GM23248 (cell line): ENCODE data around the gene ATAD5. TPM values are rescaled to one million over a fixed set of nuclear protein-coding genes. Genes with fewer than 3 reads are reported as not detected.

Experiments used
- DNase-seq: peaks from one replicate; pipeline ENCODE4 v3.0.0-alpha.2; 2015
- H2AFZ ChIP-seq: fragments of 200-600 bp; sonication (generic); 2 replicates; pipeline ENCODE4 v1.6.1; 2016; ENCODE audit warnings: antibody characterized with exemption
- H3F3A ChIP-seq: fragments of 200-600 bp; sonication (generic); 2 replicates; pipeline ENCODE4 v1.6.1; 2016; ENCODE audit warnings: mild to moderate bottlenecking, antibody characterized with exemption, mixed run types; ENCODE audit not compliant: insufficient read depth
- H3K27ac ChIP-seq: fragments of 200-600 bp; sonication (generic); 2 replicates; pipeline ENCODE4 v1.5.1; 2016; ENCODE audit warnings: mild to moderate bottlenecking
- H3K27me3 ChIP-seq: fragments of 200-600 bp; sonication (generic); replicated peaks from 2 replicates; pipeline ENCODE4 v1.6.1; 2016; ENCODE audit warnings: mild to moderate bottlenecking; ENCODE audit not compliant: insufficient read depth
- H3K36me3 ChIP-seq: fragments of 200-600 bp; sonication (generic); 2 replicates; pipeline ENCODE4 v1.6.1; 2016; ENCODE audit warnings: low read depth, mild to moderate bottlenecking
- H3K4me1 ChIP-seq: fragments of 200-600 bp; sonication (generic); 2 replicates; pipeline ENCODE4 v1.6.1; 2016; ENCODE audit warnings: mild to moderate bottlenecking; ENCODE audit not compliant: insufficient read depth
- H3K4me2 ChIP-seq: fragments of 200-600 bp; sonication (generic); one replicate; pipeline ENCODE4 v1.6.1; 2016; ENCODE audit warnings: mild to moderate bottlenecking; ENCODE audit not compliant: unreplicated experiment
- H3K4me3 ChIP-seq: fragments of 200-600 bp; sonication (generic); 2 replicates; pipeline ENCODE4 v1.5.1; 2016; ENCODE audit warnings: mild to moderate bottlenecking
- H3K79me2 ChIP-seq: fragments of 200-600 bp; sonication (generic); 2 replicates; pipeline ENCODE4 v1.6.1; 2016; ENCODE audit warnings: mild to moderate bottlenecking; ENCODE audit not compliant: insufficient read depth
- H3K9ac ChIP-seq: fragments of 200-600 bp; sonication (generic); 2 replicates; pipeline ENCODE4 v1.6.1; 2016; ENCODE audit warnings: mild to moderate bottlenecking
- H3K9me2 ChIP-seq: fragments of 200-600 bp; sonication (generic); 2 replicates; pipeline ENCODE4 v1.6.1; 2016; ENCODE audit warnings: mixed run types, mild to moderate bottlenecking, moderate library complexity; ENCODE audit not compliant: insufficient read depth
- H3K9me3 ChIP-seq: fragments of 200-600 bp; sonication (generic); one replicate; pipeline ENCODE4 v1.6.1; 2017; ENCODE audit warnings: low read depth
- H4K20me1 ChIP-seq: fragments of 200-600 bp; sonication (generic); 2 replicates; pipeline ENCODE4 v1.6.0; 2016; ENCODE audit not compliant: insufficient read depth
- EZH2 ChIP-seq: fragments of 200-600 bp; sonication (generic); IDR thresholded peaks from 2 replicates; pipeline ENCODE4 v1.6.1; 2018; ENCODE audit warnings: antibody characterized with exemption, mild to moderate bottlenecking; ENCODE audit not compliant: insufficient read depth, poor library complexity, severe bottlenecking
- EZH2phosphoT487 ChIP-seq: fragments of 200-600 bp; sonication (generic); IDR thresholded peaks from 2 replicates; pipeline ENCODE4 v1.6.1; 2018; ENCODE audit warnings: antibody characterized with exemption, moderate library complexity, mild to moderate bottlenecking, low read depth; ENCODE audit not compliant: insufficient read depth
- WGBS, 2 experiments: methylation state at CpG; one replicate each; pipeline ENCODE4 v1.1.6; 2015 to 2017; ENCODE audit warnings: low lambda C conversion rate in 2 of 2, low coverage in 1 of 2; ENCODE audit errors: missing lambda C conversion rate in 2 of 2; 5-methylcytosine and 5-hydroxymethylcytosine counted together
- in situ Hi-C: fragments of 300-500 bp; cut with MboI; formaldehyde crosslinking; loops from 2 replicates; pipeline ENCODE4 v1.15.0; 2020
- polyA plus RNA-seq: library from polyadenylated mRNA; unstranded; fragments of >200 nt; fragmentation: Nextera tagmentation; extraction: Ambion mirVana; gene quantifications from 2 replicates; pipeline ENCODE4 v1.2.1, GENCODE V29; 2016
- total RNA-seq: library from RNA; depleted of rRNA; stranded (reverse); fragments of >200 nt; shearing (Covaris generic); gene quantifications from 2 replicates; pipeline ENCODE4 v1.2.3, GENCODE V29; 2014

The ATAD5 gene
- total and polyA plus RNA-seq, 2 experiments from 2014 or later, result 1.1 to 1.8 TPM

- Histone ChIP-seq H3K4me1 (peaks cover 3% of the 10 kb centered on the region; the same call in 1 of the 2 replicates), H3K9me2 (no peaks in the 10 kb centered on the region), H4K20me1 (no peaks in the 10 kb centered on the region), H3K9me3 (no peaks in the 10 kb centered on the region), H2AFZ (no peak overlapping the region), H3K36me3 (no peaks in the 10 kb centered on the region), H3K9ac (no peak overlapping the region), H3F3A (no peaks in the 10 kb centered on the region), H3K27me3 (no peaks in the 10 kb centered on the region), H3K4me2 (no peak overlapping the region), H3K27ac (no peak overlapping the region), H3K4me3 (no peak overlapping the region), H3K79me2 (no peaks in the 10 kb centered on the region)
- in situ Hi-C loops, result no loop called here
- DNase-seq, result no peak
- 67% methylated on average over 5 of the region's 5 CpGs for WGBS, 2 experiments
- TF ChIP-seq EZH2, result no peak
- TF ChIP-seq EZH2phosphoT487, result no peak
These were observed 84.3 kb downstream of the ATAD5 start for GRCh38 chr17:30915833-30916611.

GRCh38 chr17:30917050-30917449 lies 85.3 kb downstream of the ATAD5 start:
- Histone ChIP-seq H3K79me2 (no peaks in the 10 kb centered on the region), H4K20me1 (no peaks in the 10 kb centered on the region), H3K4me2 (no peak overlapping the region), H3K4me1 (peaks cover 3% of the 10 kb centered on the region; the same call in 1 of the 2 replicates), H3K9me3 (no peaks in the 10 kb centered on the region), H3K9me2 (no peaks in the 10 kb centered on the region), H3F3A (no peaks in the 10 kb centered on the region), H3K9ac (no peak overlapping the region), H3K27me3 (peaks cover 6% of the 10 kb centered on the region), H3K27ac (no peak overlapping the region), H3K4me3 (no peak overlapping the region), H2AFZ (no peak overlapping the region), H3K36me3 (no peaks in the 10 kb centered on the region)
- in situ Hi-C loops, result no loop called here
- no peak for TF ChIP-seq EZH2phosphoT487
- TF ChIP-seq EZH2, result no peak
- no peak for DNase-seq

- H3K4me1 ChIP-seq, result peaks cover 3% of the 10 kb centered on the region; the same call in 1 of the 2 replicates
- no peaks in the 10 kb centered on the region for H3K79me2 ChIP-seq
- in situ Hi-C loops, result no loop called here
- peak; percentile 30 for DNase-seq
- TF ChIP-seq EZH2phosphoT487 (no peak), EZH2 (no peak)
- 9 to 18% methylated on average over 4 of the region's 4 CpGs for WGBS, 2 experiments
- H3K4me2 ChIP-seq, result no peak overlapping the region
- H3K27me3 ChIP-seq, result peaks cover 22% of the 10 kb centered on the region
- H3K27ac ChIP-seq, result no peak overlapping the region
- no peaks in the 10 kb centered on the region for H3K9me3 ChIP-seq
- H3F3A ChIP-seq, result no peaks in the 10 kb centered on the region
- no peak overlapping the region for H3K4me3 ChIP-seq
- no peaks in the 10 kb centered on the region for H3K36me3 ChIP-seq
- no peaks in the 10 kb centered on the region for H4K20me1 ChIP-seq
- H3K9ac ChIP-seq, result no peak overlapping the region
- no peaks in the 10 kb centered on the region for H3K9me2 ChIP-seq
- H2AFZ ChIP-seq, result peak overlapping the region; percentile 22; the same call in 1 of the 2 replicates
These were observed 88.5 kb downstream of the ATAD5 start for GRCh38 chr17:30920282-30920681.

GRCh38 chr17:30920683-30921543 lies 89.1 kb downstream of the ATAD5 start:
- H2AFZ ChIP-seq, result peak overlapping the region; percentile 59; the same call in 1 of the 2 replicates
- H3K9ac ChIP-seq, result no peak overlapping the region
- no peaks in the 10 kb centered on the region for H3K9me2 ChIP-seq
- TF ChIP-seq EZH2, result no peak
- no peak for TF ChIP-seq EZH2phosphoT487
- H3K27ac ChIP-seq, result no peak overlapping the region
- DNase-seq, result peak; percentile 14
- no peak overlapping the region for H3K4me3 ChIP-seq
- H3K4me1 ChIP-seq, result peaks cover 3% of the 10 kb centered on the region; the same call in 1 of the 2 replicates
- H3K36me3 ChIP-seq, result no peaks in the 10 kb centered on the region
- H3K27me3 ChIP-seq, result peaks cover 22% of the 10 kb centered on the region
- no peaks in the 10 kb centered on the region for H4K20me1 ChIP-seq
- H3F3A ChIP-seq, result no peaks in the 10 kb centered on the region
- H3K79me2 ChIP-seq, result no peaks in the 10 kb centered on the region
- in situ Hi-C loops, result no loop called here
- no peak overlapping the region for H3K4me2 ChIP-seq
- H3K9me3 ChIP-seq, result no peaks in the 10 kb centered on the region
- 74 to 80% methylated on average over 11 of the region's 11 CpGs for WGBS, 2 experiments
